Measurements from ENCODE around the gene IL37. TPM values are rescaled to one million over a fixed set of nuclear protein-coding genes. Genes with fewer than 3 reads are reported as not detected.

The IL37 gene
- total and polyA plus RNA-seq, 2 donors (not counting 1 experiment from before 2014, with no cell fraction given), result 0.79 TPM; not detected in 1

DNA sequence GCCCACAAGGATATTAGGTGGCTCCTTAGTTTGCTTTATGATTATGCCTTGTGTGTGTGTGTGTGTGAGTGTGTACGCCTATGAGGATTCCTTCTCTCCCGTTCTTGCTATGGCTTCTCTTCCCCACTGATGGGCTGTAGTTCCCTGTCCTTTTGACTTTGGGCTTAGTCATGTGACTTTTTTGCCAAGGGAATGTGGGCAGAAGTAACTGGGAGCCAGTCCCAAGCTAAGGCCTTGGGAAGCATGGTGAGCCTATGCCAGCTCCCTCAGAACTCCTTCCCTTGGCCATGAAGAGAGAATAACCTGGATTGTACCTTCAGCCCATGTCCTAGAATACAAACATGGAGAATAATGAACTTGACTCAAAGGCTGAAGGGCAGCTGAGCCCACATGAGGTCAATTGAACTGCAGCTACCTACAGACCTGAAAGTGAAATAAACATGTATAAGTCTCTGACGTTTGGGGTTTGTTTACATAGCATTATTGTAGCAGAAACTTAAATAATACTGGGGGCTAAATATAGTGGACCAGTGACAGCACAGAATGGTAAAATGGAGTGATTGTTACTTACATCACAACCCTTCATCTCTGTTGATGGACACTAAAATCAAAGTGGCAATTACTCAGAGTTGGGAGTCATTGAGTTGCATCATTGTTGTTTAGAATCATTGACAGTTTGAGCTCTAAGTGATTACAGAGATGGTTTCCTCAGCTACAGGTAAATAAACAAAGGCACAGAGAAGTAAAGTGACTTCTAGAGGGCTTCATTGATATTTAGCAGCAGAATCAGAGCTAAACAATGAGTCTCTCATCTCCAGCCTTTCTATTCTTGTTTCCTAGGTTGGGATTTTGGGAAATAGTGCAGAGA, 51.6 kb downstream of the IL37 start:
- POLR2A ChIA-PET, result no interaction called here

DNA sequence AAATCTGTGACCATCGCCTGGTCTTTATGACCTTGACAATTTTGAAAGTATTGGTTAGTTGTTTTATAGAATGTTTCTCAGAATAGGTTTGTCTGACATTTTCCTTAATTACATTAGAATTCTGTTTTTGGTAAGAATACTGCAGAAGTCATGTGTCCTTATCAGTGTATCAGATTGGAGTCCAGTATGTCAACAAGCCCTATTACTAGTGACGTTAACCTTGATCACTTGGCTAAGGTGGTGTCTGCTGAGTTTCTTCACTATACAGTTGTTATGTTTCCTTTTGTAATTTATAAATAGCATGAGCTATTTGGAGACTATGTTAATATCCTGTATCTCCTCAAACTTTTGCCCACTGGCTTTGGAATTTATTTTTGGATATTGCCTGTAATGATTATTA, 56.1 kb downstream of the IL37 start:
- Histone ChIP-seq H3K36me3 (replicated peaks in 1 of 2; ENCODE audit: control extremely low read depth in 1 of 2, control insufficient read depth in 1 of 2, extremely low read depth in 1 of 2, insufficient read depth in 2 of 2, low read length in 1 of 2) (no peaks in the 10 kb centered on the region), H4K20me1 (ENCODE audit: control insufficient read depth, insufficient read depth, low read length, poor library complexity, severe bottlenecking) (no peaks in the 10 kb centered on the region), H3K4me3 (ENCODE audit: control extremely low read depth in 1 of 5, extremely low read depth in 1 of 5, insufficient read depth in 1 of 5, low read depth in 2 of 5, low read length in 4 of 5) (no peak overlapping the region), H3K79me2 (ENCODE audit: control insufficient read depth, insufficient read depth, low read length) (no peaks in the 10 kb centered on the region), H3K4me1 (ENCODE audit: control insufficient read depth in 2 of 2, insufficient read depth in 2 of 2, low read length in 2 of 2) (no peaks in the 10 kb centered on the region), H3K9me3 (ENCODE audit: control extremely low read depth in 1 of 3, control insufficient read depth in 2 of 3, insufficient read depth in 1 of 3, low read length in 2 of 3) (no peaks in the 10 kb centered on the region), H3K4me2 (replicated peaks; ENCODE audit: low read depth, low read length, poor library complexity, severe bottlenecking) (no peak overlapping the region), H3K27ac (ENCODE audit: low read length in 2 of 2) (no peak overlapping the region), H3K27me3 (replicated peaks in 1 of 4; ENCODE audit: control extremely low read depth in 1 of 4, control insufficient read depth in 3 of 4, insufficient read depth in 4 of 4, low read length in 3 of 4) (peaks cover 0 to 2% (median 0%) of the 10 kb centered on the region in 4 experiments), H2AFZ (ENCODE audit: insufficient read depth, low read depth, low read length, poor library complexity, severe bottlenecking) (no peak overlapping the region), H3K9ac (ENCODE audit: low read length) (no peak overlapping the region)
- Mint-ChIP-seq H3K27ac (no peak overlapping the region), H3K4me1 (no peaks in the 10 kb centered on the region), H3K4me3 (no peak overlapping the region), H3K27me3 (peaks cover 19% of the 10 kb centered on the region), H3K9me3 (ENCODE audit: insufficient read depth) (no peaks in the 10 kb centered on the region)
- intact Hi-C loops (cut with micrococcal nuclease), result no loop called here
- DNase-seq, result no peak
- no peak for TF ChIP-seq EZH2 (IDR thresholded peaks at IDR 0.05; ENCODE audit: borderline replicate concordance, insufficient read depth, low read depth, low read length, poor library complexity, severe bottlenecking)
- TF ChIP-seq, protein P1, sequence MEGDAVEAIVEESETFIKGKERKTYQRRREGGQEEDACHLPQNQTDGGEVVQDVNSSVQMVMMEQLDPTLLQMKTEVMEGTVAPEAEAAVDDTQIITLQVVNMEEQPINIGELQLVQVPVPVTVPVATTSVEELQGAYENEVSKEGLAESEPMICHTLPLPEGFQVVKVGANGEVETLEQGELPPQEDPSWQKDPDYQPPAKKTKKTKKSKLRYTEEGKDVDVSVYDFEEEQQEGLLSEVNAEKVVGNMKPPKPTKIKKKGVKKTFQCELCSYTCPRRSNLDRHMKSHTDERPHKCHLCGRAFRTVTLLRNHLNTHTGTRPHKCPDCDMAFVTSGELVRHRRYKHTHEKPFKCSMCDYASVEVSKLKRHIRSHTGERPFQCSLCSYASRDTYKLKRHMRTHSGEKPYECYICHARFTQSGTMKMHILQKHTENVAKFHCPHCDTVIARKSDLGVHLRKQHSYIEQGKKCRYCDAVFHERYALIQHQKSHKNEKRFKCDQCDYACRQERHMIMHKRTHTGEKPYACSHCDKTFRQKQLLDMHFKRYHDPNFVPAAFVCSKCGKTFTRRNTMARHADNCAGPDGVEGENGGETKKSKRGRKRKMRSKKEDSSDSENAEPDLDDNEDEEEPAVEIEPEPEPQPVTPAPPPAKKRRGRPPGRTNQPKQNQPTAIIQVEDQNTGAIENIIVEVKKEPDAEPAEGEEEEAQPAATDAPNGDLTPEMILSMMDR (IDR thresholded peaks at IDR 0.05), result no peak
- no peak for ATAC-seq (ENCODE audit: low read depth)
- no CpG with 5 or more reads among the region's 2 CpGs for WGBS (ENCODE audit: insufficient coverage)
- ChIA-PET POLR2A (no interaction called here), CTCF (interaction anchor here (1.0 to 1.3 kb wide), 2 partner anchors 8 to 12 kb away, joined by 4 read pairs; no protein-coding TSS in a partner anchor)

More for the DNA sequence above, 51.6 kb downstream of the IL37 start:
- Mint-ChIP-seq H3K4me3 (no peak overlapping the region), H3K27ac (no peak overlapping the region), H3K27me3 (peaks cover 3% of the 10 kb centered on the region), H3K4me1 (no peaks in the 10 kb centered on the region), H3K9me3 (ENCODE audit: insufficient read depth) (no peaks in the 10 kb centered on the region)
- intact Hi-C loops (cut with micrococcal nuclease), result no loop called here
- ATAC-seq (ENCODE audit: low read depth) (no peak), DNase-seq (no peak)
- no peaks in the 10 kb centered on the region for H4K20me1 ChIP-seq (ENCODE audit: control insufficient read depth, insufficient read depth, low read length, poor library complexity, severe bottlenecking)
- TF ChIP-seq EZH2 (IDR thresholded peaks at IDR 0.05; ENCODE audit: borderline replicate concordance, insufficient read depth, low read depth, low read length, poor library complexity, severe bottlenecking), result no peak
- TF ChIP-seq, protein P1 (IDR thresholded peaks at IDR 0.05), result no peak
- no peaks in the 10 kb centered on the region for H3K36me3 ChIP-seq (replicated peaks in 1 of 2; ENCODE audit: control extremely low read depth in 1 of 2, control insufficient read depth in 1 of 2, extremely low read depth in 1 of 2, insufficient read depth in 2 of 2, low read length in 1 of 2)
- H3K4me2 ChIP-seq (replicated peaks; ENCODE audit: low read depth, low read length, poor library complexity, severe bottlenecking), result no peak overlapping the region
- CTCF ChIA-PET, result no interaction called here
- no peak overlapping the region for H3K27ac ChIP-seq (ENCODE audit: low read length in 2 of 2)
- H3K4me1 ChIP-seq (ENCODE audit: control insufficient read depth in 2 of 2, insufficient read depth in 2 of 2, low read length in 2 of 2), result no peaks in the 10 kb centered on the region
- no peaks in the 10 kb centered on the region for H3K9me3 ChIP-seq (ENCODE audit: control extremely low read depth in 1 of 3, control insufficient read depth in 2 of 3, insufficient read depth in 1 of 3, low read length in 2 of 3)
- no peak overlapping the region for H3K4me3 ChIP-seq (ENCODE audit: control extremely low read depth in 1 of 5, extremely low read depth in 1 of 5, insufficient read depth in 1 of 5, low read depth in 2 of 5, low read length in 4 of 5)
- 94% methylated on average over 2 of the region's 3 CpGs for WGBS (ENCODE audit: insufficient coverage)
- H3K27me3 ChIP-seq (replicated peaks in 1 of 4; ENCODE audit: control extremely low read depth in 1 of 4, control insufficient read depth in 3 of 4, insufficient read depth in 4 of 4, low read length in 3 of 4), result peaks cover 0 to 12% (median 0%) of the 10 kb centered on the region in 4 experiments
- no peak overlapping the region for H2AFZ ChIP-seq (ENCODE audit: insufficient read depth, low read depth, low read length, poor library complexity, severe bottlenecking)
- no peak overlapping the region for H3K9ac ChIP-seq (ENCODE audit: low read length)
- H3K79me2 ChIP-seq (ENCODE audit: control insufficient read depth, insufficient read depth, low read length), result no peaks in the 10 kb centered on the region
